ENCODE results near the gene LHFPL6. TPM values are rescaled to one million over a fixed set of nuclear protein-coding genes. Genes with fewer than 3 reads are reported as not detected.

LHFPL6 gene
- polyA plus RNA-seq, 3 donors: 10.1 to 142 (median 110) TPM

DNA sequence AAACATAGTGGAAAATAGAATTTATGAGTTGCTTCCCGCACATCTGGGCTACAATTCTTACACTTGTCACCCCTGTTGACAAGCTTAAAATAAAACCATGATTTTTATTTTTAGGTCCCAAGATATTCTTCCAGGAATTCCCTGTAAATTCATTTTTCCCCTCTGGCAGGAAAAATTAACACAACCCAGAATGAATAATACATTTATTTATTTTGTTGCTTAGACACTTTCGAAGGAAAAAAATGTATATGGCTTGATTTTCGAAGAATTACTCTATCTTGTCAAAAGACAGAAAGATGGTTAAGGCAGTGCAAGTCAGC, 74.4 kb downstream of the LHFPL6 start:
- no peak overlapping the region for H3K27ac ChIP-seq (ENCODE audit: low read depth, low read length)
- WGBS, 3 donors: 69 to 76% (median 73%) methylated on average over 3 of the region's 3 CpGs

DNA sequence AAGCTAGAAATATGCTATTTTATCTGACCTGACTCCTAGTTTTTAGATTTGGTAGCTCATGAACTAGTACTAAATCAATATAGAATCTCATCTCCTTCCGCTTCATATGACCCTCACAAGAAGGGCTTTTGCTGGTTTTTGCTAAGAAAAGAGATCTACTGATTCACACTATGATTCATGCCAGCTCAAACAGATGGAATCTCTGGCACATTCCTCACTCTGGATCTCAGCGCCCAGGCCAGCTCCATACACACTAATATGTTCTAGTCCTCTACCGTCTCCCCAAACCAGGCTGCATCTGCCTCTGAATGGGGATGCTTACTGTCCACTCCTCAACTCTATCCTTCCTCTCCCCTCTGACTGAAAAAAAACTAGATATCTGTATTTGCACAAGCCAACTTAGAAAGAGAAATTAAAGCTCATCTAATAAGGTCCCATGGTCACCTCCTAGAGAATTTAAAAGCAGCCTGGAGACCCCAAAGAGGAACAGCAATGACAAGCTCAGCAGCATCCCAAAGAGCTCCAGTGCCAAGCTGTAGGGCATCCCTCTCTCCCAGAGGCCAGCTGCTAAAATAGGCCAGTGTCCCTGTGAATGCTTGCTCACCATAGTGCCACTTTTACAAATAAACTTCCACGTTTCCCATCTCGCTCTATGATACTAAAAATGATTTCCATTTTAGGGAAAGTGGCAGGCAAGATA, 74.9 kb downstream of the LHFPL6 start:
- WGBS, 3 donors: 64 to 82% (median 79%) methylated on average over 5 of the region's 5 CpGs
- H3K27ac ChIP-seq (ENCODE audit: low read depth, low read length): no peak overlapping the region

DNA sequence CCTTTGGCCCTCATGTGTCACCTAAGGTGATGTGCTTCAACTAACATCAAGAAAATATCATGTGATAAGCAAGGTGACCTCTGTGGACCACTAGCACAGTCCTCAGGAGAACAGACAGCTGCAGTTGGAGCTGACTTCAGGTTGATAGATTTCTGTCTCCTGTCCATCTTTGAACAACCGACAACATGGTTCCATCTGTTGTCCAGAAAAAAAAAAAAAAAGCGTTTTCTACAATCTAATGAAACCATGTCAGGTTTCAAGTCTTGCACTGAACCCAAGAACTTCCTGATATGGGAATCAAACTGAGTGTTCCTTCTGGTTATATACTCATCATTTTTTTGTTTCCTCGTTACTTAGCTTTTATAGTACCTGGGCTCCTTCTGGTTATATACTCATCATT, 75.7 kb downstream of the LHFPL6 start:
- 70 to 92% (median 92%) methylated on average over 3 of the region's 3 CpGs for WGBS, 3 donors
- no peak overlapping the region for H3K27ac ChIP-seq (ENCODE audit: low read depth, low read length)

DNA sequence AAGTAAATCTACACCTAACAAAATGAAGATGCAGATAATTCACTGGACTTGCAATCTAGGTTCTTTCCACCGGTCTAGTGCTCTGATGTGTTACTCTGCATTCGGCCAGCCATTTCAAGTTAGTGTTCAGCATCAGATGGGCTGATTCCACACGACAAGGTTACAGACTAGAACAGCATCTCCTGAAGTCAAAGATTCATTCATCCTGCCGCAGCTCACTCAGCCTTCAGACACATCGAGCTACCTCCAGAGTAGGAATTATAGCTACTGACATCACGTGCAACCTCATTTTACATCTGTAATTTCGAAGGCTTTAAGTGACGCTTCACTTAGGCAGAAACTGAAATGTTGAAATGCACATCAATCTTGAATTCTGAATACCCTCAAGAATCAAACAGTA, 76.5 kb downstream of the LHFPL6 start:
- H3K27ac ChIP-seq (ENCODE audit: low read depth, low read length): no peak overlapping the region
- 82 to 94% (median 91%) methylated on average over 8 of the region's 8 CpGs for WGBS, 3 donors

DNA sequence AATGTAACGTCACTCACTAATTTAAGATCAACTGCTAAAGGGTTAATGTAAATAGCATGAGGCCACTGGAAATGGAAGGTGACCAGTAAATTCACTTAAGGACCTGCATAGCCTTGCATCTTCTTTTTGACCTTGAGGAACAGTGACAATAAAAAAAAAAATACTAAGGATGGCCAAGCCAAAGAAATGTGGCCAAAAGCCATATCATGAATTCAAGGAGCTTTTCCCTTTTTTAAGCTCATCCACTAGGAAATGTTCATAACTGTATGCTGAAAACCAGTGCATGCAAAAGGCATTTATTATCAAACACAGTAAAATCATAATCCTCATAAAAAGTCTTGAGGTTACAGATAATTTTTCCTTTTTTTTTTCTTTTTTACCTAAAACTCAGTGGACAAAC, 77.5 kb downstream of the LHFPL6 start:
- no peak overlapping the region for H3K27ac ChIP-seq (ENCODE audit: low read depth, low read length)
- WGBS, 3 donors: 68 to 83% (median 75%) methylated on average over 1 of the region's 1 CpG

DNA sequence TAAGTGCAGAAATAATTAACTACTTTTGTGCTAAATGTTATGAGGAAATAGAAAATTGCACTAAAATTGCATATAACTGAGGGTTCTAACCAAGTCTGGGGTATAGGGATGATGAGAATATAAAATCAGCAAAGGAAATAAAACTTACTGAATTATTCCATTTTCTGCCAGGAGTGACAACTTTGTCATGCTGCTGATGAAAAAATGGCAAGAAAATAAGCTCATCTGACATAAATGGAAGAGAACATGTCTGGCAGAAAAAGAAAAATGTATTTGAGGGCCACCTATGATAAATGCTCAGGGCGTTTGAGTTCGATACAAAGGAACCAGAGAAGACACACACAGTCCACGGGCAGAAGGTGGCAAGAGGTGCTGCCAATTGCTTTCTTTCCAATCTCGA, 78.2 kb downstream of the LHFPL6 start:
- no peak overlapping the region for H3K27ac ChIP-seq (ENCODE audit: low read depth, low read length)
- 74 to 91% (median 87%) methylated on average over 4 of the region's 4 CpGs for WGBS, 3 donors

DNA sequence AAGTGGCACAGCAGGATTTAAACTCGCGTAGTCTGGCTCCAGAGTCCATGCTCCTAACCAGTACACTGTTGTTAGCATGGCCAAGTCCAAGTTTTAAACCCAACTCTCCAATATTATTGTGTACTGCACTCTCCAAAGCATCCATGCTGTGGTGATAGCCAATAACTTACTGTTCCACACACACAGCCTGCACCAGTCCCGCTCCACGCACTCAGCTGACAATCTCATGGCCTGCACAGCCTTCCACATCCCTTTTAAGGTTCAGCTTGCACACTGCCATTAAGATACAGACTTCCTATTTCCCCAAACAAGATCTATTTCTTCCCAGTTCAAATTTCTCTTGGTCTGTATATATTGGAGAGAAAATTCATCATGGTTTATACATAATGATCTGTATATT, 80.7 kb downstream of the LHFPL6 start:
- H3K27ac ChIP-seq (ENCODE audit: low read depth, low read length): no peak overlapping the region
- 91 to 96% (median 95%) methylated on average over 4 of the region's 4 CpGs for WGBS, 3 donors

DNA sequence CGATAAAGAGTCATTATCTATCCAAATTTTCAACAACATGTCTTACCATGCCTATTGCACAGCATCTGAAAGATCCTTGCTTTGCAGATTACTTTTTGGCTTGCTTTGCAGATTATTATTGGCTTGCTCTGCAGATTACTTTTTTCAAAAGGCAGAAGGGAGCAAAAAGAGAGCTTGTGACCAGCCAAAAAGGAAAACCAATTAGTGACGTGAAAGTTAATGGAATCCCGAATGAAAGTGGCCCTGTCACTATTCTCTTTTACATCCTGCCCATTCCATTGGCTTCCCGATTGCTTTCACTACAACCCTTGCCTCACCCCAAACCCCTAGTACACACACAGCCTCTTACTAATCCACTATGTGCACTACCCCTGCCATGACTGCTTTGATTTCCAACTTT, 81.3 kb downstream of the LHFPL6 start:
- no peak overlapping the region for H3K27ac ChIP-seq (ENCODE audit: low read depth, low read length)
- 52 to 71% (median 53%) methylated on average over 4 of the region's 4 CpGs for WGBS, 3 donors

DNA sequence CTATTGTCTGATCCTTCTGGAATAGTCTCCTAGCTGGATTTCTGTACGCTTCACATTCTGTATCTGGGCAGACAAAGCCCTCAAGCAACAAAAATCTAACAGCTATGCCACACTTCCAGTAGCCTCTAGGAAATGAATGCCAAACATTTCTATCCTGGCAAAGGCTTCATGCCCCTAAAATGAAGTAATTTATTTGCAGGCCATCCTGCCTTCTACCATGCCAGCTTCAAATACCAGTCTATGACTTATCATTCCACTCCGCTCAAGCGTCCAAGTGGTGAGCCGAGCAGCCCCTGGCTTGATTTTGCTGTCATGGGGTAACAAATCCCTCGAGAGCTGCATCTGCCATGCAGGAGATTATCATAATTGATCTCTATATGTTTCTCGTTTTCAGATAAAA, 86.9 kb downstream of the LHFPL6 start:
- WGBS, 3 donors: 65 to 79% (median 75%) methylated on average over 6 of the region's 6 CpGs

DNA sequence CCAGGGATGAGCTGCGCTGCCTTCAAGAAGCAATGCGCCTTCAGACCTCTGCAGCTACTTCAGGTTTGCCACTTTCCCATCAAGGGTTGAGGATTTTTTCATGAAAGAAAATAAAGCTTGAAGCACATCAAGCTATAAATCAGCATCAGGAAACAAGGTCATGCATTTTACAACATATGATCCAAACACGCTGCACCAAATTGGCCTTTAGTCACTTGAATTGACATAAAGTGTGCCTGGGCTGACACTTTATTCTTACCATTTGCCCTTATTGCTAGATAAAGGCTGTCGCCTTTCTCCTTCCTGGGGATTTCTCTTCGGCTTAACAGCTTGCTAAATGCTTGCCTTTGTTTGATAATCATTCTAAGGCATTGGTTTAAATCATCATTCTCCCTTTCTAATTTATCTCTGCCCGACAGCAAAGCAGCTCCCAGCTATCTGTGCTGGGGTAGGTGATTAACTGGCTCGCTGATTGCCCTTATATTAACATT, 87.7 kb downstream of the LHFPL6 start:
- WGBS, 3 donors: 51 to 89% (median 86%) methylated on average over 7 of the region's 7 CpGs
- H3K27ac ChIP-seq (ENCODE audit: low read depth, low read length): no peak overlapping the region

More for the DNA sequence above, 86.9 kb downstream of the LHFPL6 start:
- no peak overlapping the region for H3K27ac ChIP-seq (ENCODE audit: low read depth, low read length)

DNA sequence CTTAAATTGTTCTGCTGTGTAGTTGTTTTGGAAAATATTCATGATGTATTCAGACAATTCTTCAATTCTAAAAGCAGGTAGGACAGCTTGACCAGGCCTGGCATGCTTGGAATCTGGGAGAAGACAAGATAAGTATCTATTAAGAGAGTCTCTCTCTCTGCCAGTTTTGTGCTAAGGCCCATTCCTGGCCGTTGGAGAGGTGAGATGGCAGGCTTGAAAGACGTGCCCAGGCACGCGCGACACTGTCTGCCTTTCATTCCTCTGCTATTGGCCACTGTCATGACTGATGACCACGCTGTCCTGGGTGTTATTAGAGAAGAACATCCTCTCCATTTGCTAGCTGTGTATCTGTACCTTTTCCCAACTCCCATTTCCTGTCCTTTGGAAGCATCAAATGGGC, 90.3 kb downstream of the LHFPL6 start:
- no peak overlapping the region for H3K27ac ChIP-seq (ENCODE audit: low read depth, low read length)
- WGBS, 3 donors: 85 to 96% (median 93%) methylated on average over 6 of the region's 6 CpGs

DNA sequence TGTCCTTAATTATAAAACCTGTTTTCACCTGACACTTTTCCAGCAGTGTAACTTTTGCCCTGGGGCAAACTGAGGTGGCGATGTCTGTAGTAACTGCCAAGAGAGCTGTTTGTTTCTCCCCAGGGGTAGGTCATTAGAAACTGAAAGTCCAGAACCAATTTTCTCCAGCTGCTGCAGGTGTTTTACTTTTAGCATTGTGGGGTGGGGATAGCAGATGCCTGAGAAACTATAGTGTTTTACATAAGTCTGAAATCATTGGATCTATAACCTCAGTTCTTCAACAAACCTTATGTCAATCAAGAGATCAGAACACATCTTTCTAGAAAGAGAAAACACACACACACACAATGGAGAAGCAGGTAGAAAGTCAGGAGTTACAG, 92.7 kb downstream of the LHFPL6 start:
- no peak overlapping the region for H3K27ac ChIP-seq (ENCODE audit: low read depth, low read length)
- 55 to 88% (median 68%) methylated on average over 1 of the region's 1 CpG for WGBS, 3 donors

DNA sequence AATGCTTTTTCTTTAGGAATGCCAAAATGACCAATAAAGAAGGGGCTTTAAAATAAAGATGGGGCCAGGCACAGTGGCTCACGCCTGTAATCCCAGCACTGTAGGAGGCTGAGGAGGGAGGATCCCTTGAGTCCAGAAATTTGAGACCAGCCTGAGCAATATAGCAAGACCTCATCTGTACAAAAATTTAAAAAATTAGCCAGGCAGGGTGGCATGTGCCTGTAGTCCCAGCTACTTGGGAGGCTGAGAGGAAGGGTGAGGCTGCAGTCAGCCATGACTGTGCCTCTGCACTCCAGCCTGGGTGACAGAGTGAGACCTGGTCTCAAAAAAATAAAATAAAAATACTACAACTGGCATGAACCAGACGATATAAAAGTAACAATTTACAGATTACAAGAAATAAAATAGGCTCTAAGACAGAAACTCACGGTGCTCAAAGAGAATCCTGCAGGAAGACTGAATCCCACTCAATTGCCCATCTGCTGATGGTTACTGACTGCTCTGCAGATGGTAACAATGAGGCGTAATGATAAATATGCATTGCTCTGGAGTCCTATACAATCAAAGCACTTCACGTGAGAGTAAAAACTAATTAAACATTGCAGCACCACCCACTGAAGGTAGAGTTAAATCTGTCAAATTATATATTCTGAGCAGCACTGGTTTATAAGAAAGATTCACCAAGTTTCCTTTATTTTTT, 93.2 kb downstream of the LHFPL6 start:
- no peak overlapping the region for H3K27ac ChIP-seq (ENCODE audit: low read depth, low read length)
- WGBS, 3 donors: 52 to 63% (median 53%) methylated on average over 5 of the region's 5 CpGs

DNA sequence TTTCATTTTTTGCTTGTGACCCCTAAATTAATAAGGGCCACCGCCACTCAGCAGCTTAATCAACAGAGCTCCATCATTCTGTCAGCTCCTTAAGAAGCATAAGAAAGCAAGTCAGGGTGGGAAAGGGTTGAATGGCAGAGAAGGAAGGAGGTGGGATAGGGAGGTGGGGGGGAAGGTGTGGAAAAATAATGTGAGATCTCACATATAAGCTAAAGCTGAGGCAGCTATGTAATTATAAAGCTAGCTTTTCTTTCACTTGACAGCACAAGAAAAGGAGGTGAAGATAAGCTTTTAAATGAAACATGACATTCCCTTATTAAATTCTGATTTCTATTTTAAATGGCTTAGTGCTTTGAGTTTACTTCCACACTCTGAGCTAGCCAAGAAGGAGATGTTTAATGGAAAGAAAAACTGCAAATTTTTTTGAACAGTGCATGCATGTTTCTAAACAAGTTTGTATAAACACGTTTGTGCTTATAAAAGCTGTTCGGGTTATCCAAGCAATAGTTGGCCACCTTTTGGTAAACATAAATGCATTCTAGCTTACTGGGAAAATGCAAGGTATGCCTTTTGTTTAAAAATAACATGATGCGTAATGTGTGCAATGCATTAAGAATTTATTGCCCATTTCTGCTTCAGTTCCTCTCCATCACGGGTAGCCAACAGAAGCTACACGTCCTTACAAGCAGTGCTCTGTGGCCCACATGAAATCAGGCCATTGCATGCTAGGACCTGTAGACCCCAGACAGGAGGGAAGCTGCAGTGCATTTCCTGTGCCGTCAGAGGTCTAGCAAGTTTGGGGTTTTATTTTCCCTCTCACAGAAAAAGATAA, 96.2 kb downstream of the LHFPL6 start:
- WGBS, 3 donors: 60 to 72% (median 64%) methylated on average over 7 of the region's 7 CpGs

DNA sequence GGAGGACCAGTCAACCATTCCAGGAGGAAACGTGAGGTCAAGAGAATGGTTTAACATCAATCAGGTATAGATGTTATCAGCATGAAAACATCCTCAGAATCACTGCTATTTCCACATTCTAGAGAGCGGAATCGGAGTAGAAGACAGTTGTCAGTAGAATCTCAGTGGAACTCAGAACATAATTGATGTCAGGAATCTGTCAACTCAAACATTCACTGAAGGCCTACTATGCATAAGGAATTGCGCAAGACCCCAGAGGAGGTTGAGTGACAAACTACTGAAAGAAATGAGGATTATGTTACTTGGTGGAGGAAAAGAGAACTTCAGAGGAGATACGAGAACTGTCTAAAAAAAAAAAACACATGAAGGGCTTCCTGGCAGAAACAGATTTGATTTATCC, 97.8 kb downstream of the LHFPL6 start:
- H3K27ac ChIP-seq (ENCODE audit: low read depth, low read length): no peak overlapping the region
- 74 to 81% (median 80%) methylated on average over 5 of the region's 5 CpGs for WGBS, 3 donors

More for the DNA sequence above, 96.2 kb downstream of the LHFPL6 start:
- H3K27ac ChIP-seq (ENCODE audit: low read depth, low read length): no peak overlapping the region

DNA sequence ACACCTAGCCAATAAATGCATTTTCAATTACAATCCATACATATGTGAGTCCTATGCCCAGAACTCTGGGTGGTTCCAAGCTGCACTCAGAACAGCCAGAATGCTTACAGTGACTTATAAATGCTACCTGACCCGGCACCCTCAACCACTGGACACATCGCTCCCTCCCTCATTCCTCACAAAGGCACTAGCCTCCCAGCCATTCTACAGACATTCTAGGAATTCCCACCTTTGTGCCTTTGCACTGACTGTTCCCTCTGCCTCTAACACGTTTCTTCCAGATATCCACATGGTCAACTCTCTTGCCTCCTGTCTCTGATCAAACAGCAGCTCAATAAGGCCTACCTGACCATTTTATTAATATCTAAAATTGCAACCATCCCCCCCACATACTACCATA, 99.9 kb downstream of the LHFPL6 start:
- no peak overlapping the region for H3K27ac ChIP-seq (ENCODE audit: low read depth, low read length)
- WGBS, 3 donors: 90 to 94% (median 94%) methylated on average over 3 of the region's 3 CpGs

DNA sequence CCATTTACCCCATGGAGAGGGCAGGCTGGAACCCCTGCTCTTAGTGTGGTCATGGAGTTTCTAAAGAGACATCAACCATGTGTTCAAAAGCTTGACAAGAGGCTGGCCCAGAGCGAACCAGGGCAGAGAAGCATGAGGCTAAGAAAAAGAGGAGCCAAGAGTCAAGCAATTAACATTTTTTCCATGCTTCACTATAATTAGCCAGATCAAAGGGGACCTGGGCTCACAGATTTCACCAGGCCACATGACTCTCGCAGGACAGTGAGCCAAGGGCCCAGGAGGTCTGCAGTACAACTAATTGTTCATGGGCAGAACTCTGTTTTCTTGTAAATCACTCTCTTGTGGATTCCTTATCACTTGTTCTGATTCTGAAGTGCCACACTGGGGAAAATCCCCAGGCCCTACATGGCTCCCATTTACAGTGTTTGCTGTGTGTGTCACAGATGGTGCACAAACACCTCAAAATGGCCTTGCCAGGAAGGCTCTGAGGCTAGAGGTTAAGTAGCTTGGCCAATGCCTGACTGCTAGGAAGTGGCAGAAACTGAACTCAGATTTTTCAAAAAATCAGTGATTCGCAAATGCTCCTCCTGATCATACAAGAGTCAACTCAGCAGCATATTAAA, 101.2 kb downstream of the LHFPL6 start:
- H3K27ac ChIP-seq (ENCODE audit: low read depth, low read length): no peak overlapping the region
- 72 to 82% (median 81%) methylated on average over 3 of the region's 3 CpGs for WGBS, 3 donors

DNA sequence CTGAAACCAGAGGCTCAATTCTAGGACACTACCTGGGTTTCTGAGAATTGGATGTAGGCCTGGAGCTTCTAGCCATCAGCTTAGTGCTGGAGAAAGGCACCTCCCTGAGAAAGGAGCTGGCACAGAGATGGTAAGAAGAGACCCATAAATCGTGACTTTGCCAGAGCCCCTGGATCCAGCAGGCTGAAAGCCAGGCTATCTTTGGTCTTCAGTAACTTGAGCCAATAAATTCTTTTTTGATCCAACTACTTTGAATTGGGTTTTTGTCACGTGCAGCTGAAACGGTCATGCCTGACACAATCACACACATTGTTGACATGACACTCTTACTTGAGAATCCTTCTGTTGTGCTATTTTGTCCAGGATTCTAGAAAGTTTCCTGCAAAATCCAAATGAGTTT, 103.4 kb downstream of the LHFPL6 start:
- no peak overlapping the region for H3K27ac ChIP-seq (ENCODE audit: low read depth, low read length)
- 60 to 69% (median 68%) methylated on average over 3 of the region's 3 CpGs for WGBS, 3 donors
